Spleen (tissue), 7 donors: ENCODE data around the gene STUM.

Experiments used
- CTCF ChIP-seq, 11 experiments: fragments of 200-600 bp in 7 of 11; fragments of 450-650 bp in 4 of 11; sonication (generic) in 4 of 11; IDR thresholded peaks in 8 of 11; conservative IDR thresholded peaks in 3 of 11; 1 replicate in 7 of 11; 2 replicates in 4 of 11; pipeline versions ENCODE4 v1.4.0 to v1.8.0; 2016 to 2021; ENCODE audit warnings: antibody characterized with exemption in 11 of 11, inconsistent platforms in 4 of 11, mild to moderate bottlenecking in 1 of 11
- POLR2AphosphoS5 ChIP-seq, 3 donors: sonication (generic); formaldehyde crosslinking; IDR thresholded peaks; one replicate each; pipeline ENCODE4 v1.5.1; 2017; ENCODE audit warnings: antibody characterized with exemption in 3 of 3
- donor health status: DM: no; HTN: no; CAD: no; lungs with moderate emphysema.
- donor health status: DM: no; HTN: no; CAD: no.
- donor health status: DM: no; HTN: no; CAD: no.

- TF ChIP-seq POLR2AphosphoS5 (IDR thresholded peaks at IDR 0.05) (no peak), CTCF (IDR thresholded peaks at IDR 0.05 in 8 of 11, conservative IDR thresholded peaks at IDR 0.05 in 3 of 11) (no peak)
Observed at GRCh38 chr1:226657895-226658545, 109.5 kb downstream of the STUM start.
